ENCODE data around the gene NCLN.

DNA sequence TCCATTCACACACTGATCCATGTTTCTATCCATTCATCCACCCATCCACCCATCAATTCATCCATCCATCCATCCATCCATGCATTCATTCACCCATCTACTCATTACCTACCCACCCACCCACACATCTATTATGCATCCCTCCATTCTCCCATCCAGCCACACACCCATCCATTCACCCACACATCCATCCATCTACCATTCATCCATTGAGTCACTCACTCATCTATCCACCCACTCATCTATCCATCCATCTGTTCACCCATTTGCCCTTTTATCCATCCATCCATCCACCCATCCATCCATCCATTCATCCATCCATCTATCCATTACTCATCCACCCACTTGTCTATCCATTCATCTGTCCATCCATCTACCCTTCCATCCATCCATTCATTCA lies 68.8 kb downstream of the NCLN start:
- TF ChIP-seq YY1 (IDR thresholded peaks at IDR 0.05; ENCODE audit: insufficient read depth, insufficient read length) (no peak), ZNF274 (IDR thresholded peaks at IDR 0.05; ENCODE audit: low read depth, low read length) (no peak), SUZ12 (IDR thresholded peaks at IDR 0.05; ENCODE audit: extremely low read depth, insufficient read depth, insufficient read length) (no peak)

All from NT2/D1 (cell line).